ENCODE results near the gene XG.
"Not testable (repeated sequence)": the region's sequence is repeated elsewhere in the genome, so short reads cannot be mapped to it uniquely, and the experiment has no call there.

Gene XG

DNA sequence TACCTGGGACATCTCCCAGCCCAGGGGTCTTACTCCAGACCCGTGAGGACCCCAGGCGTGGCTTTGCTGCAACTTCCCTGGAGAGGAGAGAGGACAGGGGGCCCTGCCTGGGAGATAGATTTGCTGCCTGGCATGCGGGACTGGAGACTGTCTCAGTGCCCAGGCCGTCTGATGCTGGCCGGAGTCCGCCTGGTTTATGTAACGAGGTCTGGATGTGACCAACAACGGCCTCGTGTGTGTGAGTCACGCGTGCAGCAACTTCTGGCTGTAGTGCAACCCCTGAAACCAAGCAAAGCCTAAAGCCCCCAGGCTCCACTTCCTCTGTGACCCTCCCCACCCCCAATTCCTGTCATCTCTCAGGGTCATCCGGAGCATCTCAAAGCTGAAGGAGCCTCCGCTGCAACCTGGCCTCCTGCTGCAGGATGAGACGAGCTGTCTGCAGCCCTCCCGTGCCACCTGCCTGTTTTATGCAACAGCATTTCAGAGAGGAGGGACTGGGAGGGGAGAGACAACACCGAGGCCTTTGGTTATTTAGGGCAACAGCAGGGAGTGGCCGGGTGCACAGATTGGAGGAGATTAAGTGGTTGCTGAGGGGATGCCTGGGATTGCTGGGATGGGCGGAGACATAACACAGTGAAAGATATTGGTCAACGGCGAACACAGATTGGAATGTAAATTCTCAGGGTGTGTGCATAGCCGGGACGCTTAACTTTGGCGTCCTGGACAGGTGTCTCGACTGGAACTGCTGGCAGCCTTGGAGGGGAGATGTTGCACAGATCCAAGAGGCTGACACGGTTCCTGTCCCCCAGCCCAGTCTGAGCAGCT, 16.0 kb downstream of the XG start:
- H4K91ac ChIP-seq (ENCODE audit: low read depth, low read length, poor library complexity) = no peak overlapping the region
- no peak overlapping the region for H2BK15ac ChIP-seq (ENCODE audit: low read length)
- H3K27me3 ChIP-seq (ENCODE audit: control insufficient read depth in 3 of 3, insufficient read depth in 3 of 3, low read depth in 1 of 3, low read length in 3 of 3) = no peaks in the 10 kb centered on the region
- no peak overlapping the region for H4K8ac ChIP-seq (ENCODE audit: low read depth, low read length)
- H3K27ac ChIP-seq (replicated peaks; ENCODE audit: low read length) = no peak overlapping the region
- peaks cover 1% of the 10 kb centered on the region for H3K79me1 ChIP-seq (ENCODE audit: low read depth, low read length)
- no peak for DNase-seq (ENCODE audit: low spot score)
- no peak overlapping the region for H3K4ac ChIP-seq (ENCODE audit: low read length)
- H3K4me2 ChIP-seq (ENCODE audit: insufficient read depth, low read length, poor library complexity, severe bottlenecking) = no peak overlapping the region
- peak overlapping the region; percentile 0 for H3K18ac ChIP-seq (ENCODE audit: low read length)
- no peak overlapping the region for H2BK5ac ChIP-seq (ENCODE audit: low read length)
- no peak overlapping the region for H3K9ac ChIP-seq (ENCODE audit: low read depth, low read length, poor library complexity)
- no peak overlapping the region for H3K4me3 ChIP-seq (ENCODE audit: low read length in 2 of 2)
- no peak overlapping the region for H2AK5ac ChIP-seq (ENCODE audit: low read depth, low read length)
- H3K36me3 ChIP-seq (replicated peaks in 1 of 2; ENCODE audit: control insufficient read depth in 2 of 2, insufficient read depth in 2 of 2, low read length in 2 of 2) = no peaks in the 10 kb centered on the region
- no peaks in the 10 kb centered on the region for H3K9me3 ChIP-seq (replicated peaks in 1 of 2; ENCODE audit: control insufficient read depth in 2 of 2, insufficient read depth in 1 of 2, low read depth in 1 of 2, low read length in 2 of 2)
- H2AFZ ChIP-seq (ENCODE audit: low read length) = peak overlapping the region; percentile 46
- WGBS, 2 donors (ENCODE audit: extremely low coverage in 2 of 2, insufficient read length in 2 of 2, insufficient replicate concordance in 1 of 2) = no CpG with 5 or more reads among the region's 25 CpGs
- H3K14ac ChIP-seq (ENCODE audit: low read length) = no peak overlapping the region
- H3K4me1 ChIP-seq (ENCODE audit: control insufficient read depth in 2 of 2, insufficient read depth in 1 of 2, low read depth in 1 of 2, low read length in 2 of 2) = peaks cover 0 to 8% of the 10 kb centered on the region in 2 donors
- H2BK120ac ChIP-seq (ENCODE audit: low read depth, low read length) = no peak overlapping the region
- no peak overlapping the region for H3K23ac ChIP-seq (ENCODE audit: low read depth, low read length, poor library complexity)
- H2BK12ac ChIP-seq (ENCODE audit: low read length) = no peak overlapping the region

DNA sequence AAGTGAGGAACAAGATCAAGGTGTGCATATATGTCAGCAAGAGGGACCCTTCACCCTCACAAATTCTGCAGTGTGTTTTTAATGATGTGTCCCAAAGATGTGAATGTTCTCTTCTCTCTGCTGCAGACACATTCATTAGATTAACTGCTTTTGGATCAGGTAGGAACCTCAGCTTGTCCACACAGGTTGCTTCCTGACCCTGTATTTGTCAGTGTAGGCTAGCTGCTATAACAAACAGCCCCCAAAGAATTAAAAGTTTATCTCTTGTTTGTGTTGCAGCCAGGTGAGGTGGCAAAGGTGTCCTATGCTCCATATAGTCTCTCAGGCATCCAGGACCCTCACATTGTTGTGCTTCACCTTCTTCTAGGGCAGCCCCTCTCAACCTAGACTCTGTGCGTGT, 17.8 kb downstream of the XG start:
- H3K18ac ChIP-seq (ENCODE audit: low read length) = no peak overlapping the region
- no peak overlapping the region for H3K23ac ChIP-seq (ENCODE audit: low read depth, low read length, poor library complexity)
- no peak overlapping the region for H2BK15ac ChIP-seq (ENCODE audit: low read length)
- H3K79me1 ChIP-seq (ENCODE audit: low read depth, low read length) = no peaks in the 10 kb centered on the region
- no peak overlapping the region for H4K8ac ChIP-seq (ENCODE audit: low read depth, low read length)
- no peak overlapping the region for H2BK120ac ChIP-seq (ENCODE audit: low read depth, low read length)
- no peak overlapping the region for H4K91ac ChIP-seq (ENCODE audit: low read depth, low read length, poor library complexity)
- no peak overlapping the region for H3K4me3 ChIP-seq (ENCODE audit: low read length in 2 of 2)
- no peak overlapping the region for H2AK5ac ChIP-seq (ENCODE audit: low read depth, low read length)
- H3K4me2 ChIP-seq (ENCODE audit: insufficient read depth, low read length, poor library complexity, severe bottlenecking) = no peak overlapping the region
- no peak overlapping the region for H2AFZ ChIP-seq (ENCODE audit: low read length)
- peaks cover 0 to 8% of the 10 kb centered on the region in 2 donors for H3K4me1 ChIP-seq (ENCODE audit: control insufficient read depth in 2 of 2, insufficient read depth in 1 of 2, low read depth in 1 of 2, low read length in 2 of 2)
- no peak overlapping the region for H3K4ac ChIP-seq (ENCODE audit: low read length)
- H3K27ac ChIP-seq (replicated peaks; ENCODE audit: low read length) = no peak overlapping the region
- no peaks in the 10 kb centered on the region for H3K27me3 ChIP-seq (ENCODE audit: control insufficient read depth in 3 of 3, insufficient read depth in 3 of 3, low read depth in 1 of 3, low read length in 3 of 3)
- no peaks in the 10 kb centered on the region for H3K36me3 ChIP-seq (replicated peaks in 1 of 2; ENCODE audit: control insufficient read depth in 2 of 2, insufficient read depth in 2 of 2, low read length in 2 of 2)
- no peak overlapping the region for H3K14ac ChIP-seq (ENCODE audit: low read length)
- no peak overlapping the region for H2BK12ac ChIP-seq (ENCODE audit: low read length)
- H2BK5ac ChIP-seq (ENCODE audit: low read length) = no peak overlapping the region
- no CpG with 5 or more reads among the region's 1 CpG for WGBS, 2 donors (ENCODE audit: extremely low coverage in 2 of 2, insufficient read length in 2 of 2, insufficient replicate concordance in 1 of 2)
- DNase-seq (ENCODE audit: low spot score) = no peak
- H3K9ac ChIP-seq (ENCODE audit: low read depth, low read length, poor library complexity) = no peak overlapping the region
- no peaks in the 10 kb centered on the region for H3K9me3 ChIP-seq (replicated peaks in 1 of 2; ENCODE audit: control insufficient read depth in 2 of 2, insufficient read depth in 1 of 2, low read depth in 1 of 2, low read length in 2 of 2)

- H3K9ac ChIP-seq (ENCODE audit: low read depth, low read length, poor library complexity); H2BK12ac ChIP-seq (ENCODE audit: low read length); H3K23ac ChIP-seq (ENCODE audit: low read depth, low read length, poor library complexity); H2BK5ac ChIP-seq (ENCODE audit: low read length); H3K27ac ChIP-seq (replicated peaks; ENCODE audit: low read length); H3K9me3 ChIP-seq (replicated peaks in 1 of 2; ENCODE audit: control insufficient read depth in 2 of 2, insufficient read depth in 1 of 2, low read depth in 1 of 2, low read length in 2 of 2); H3K14ac ChIP-seq (ENCODE audit: low read length); H3K4me3 ChIP-seq (ENCODE audit: low read length in 2 of 2); H2BK120ac ChIP-seq (ENCODE audit: low read depth, low read length); H4K91ac ChIP-seq (ENCODE audit: low read depth, low read length, poor library complexity); H3K4me1 ChIP-seq (ENCODE audit: control insufficient read depth in 2 of 2, insufficient read depth in 1 of 2, low read depth in 1 of 2, low read length in 2 of 2); H4K8ac ChIP-seq (ENCODE audit: low read depth, low read length); H2BK15ac ChIP-seq (ENCODE audit: low read length); H3K27me3 ChIP-seq (ENCODE audit: control insufficient read depth in 3 of 3, insufficient read depth in 3 of 3, low read depth in 1 of 3, low read length in 3 of 3); DNase-seq (ENCODE audit: low spot score); H3K18ac ChIP-seq (ENCODE audit: low read length); H2AFZ ChIP-seq (ENCODE audit: low read length); H3K79me1 ChIP-seq (ENCODE audit: low read depth, low read length); H2AK5ac ChIP-seq (ENCODE audit: low read depth, low read length); H3K4me2 ChIP-seq (ENCODE audit: insufficient read depth, low read length, poor library complexity, severe bottlenecking); H3K4ac ChIP-seq (ENCODE audit: low read length); H3K36me3 ChIP-seq (replicated peaks in 1 of 2; ENCODE audit: control insufficient read depth in 2 of 2, insufficient read depth in 2 of 2, low read length in 2 of 2): not testable (repeated sequence)
- 94% methylated on average over 1 of the region's 10 CpGs; no CpG with 5 or more reads in 1 of the 2 donors for WGBS, 2 donors (ENCODE audit: extremely low coverage in 2 of 2, insufficient read length in 2 of 2, insufficient replicate concordance in 1 of 2)
Observed at GRCh38 chrX:2773166-2774055, 21.6 kb downstream of the XG start.

GRCh38 chrX:2774057-2774456, 22.2 kb downstream of the XG start:
- Histone ChIP-seq H3K9ac (ENCODE audit: low read depth, low read length, poor library complexity) (no peak overlapping the region), H3K36me3 (replicated peaks in 1 of 2; ENCODE audit: control insufficient read depth in 2 of 2, insufficient read depth in 2 of 2, low read length in 2 of 2) (no peaks in the 10 kb centered on the region), H3K9me3 (replicated peaks in 1 of 2; ENCODE audit: control insufficient read depth in 2 of 2, insufficient read depth in 1 of 2, low read depth in 1 of 2, low read length in 2 of 2) (peaks cover 0 to 2% of the 10 kb centered on the region in 2 donors), H2BK15ac (ENCODE audit: low read length) (no peak overlapping the region), H3K23ac (ENCODE audit: low read depth, low read length, poor library complexity) (no peak overlapping the region), H2BK12ac (ENCODE audit: low read length) (no peak overlapping the region), H3K4me2 (ENCODE audit: insufficient read depth, low read length, poor library complexity, severe bottlenecking) (no peak overlapping the region), H3K4me3 (ENCODE audit: low read length in 2 of 2) (no peak overlapping the region), H3K27me3 (ENCODE audit: control insufficient read depth in 3 of 3, insufficient read depth in 3 of 3, low read depth in 1 of 3, low read length in 3 of 3) (no peaks in the 10 kb centered on the region), H3K4ac (ENCODE audit: low read length) (no peak overlapping the region), H2BK120ac (ENCODE audit: low read depth, low read length) (no peak overlapping the region), H2AFZ (ENCODE audit: low read length) (no peak overlapping the region), H3K27ac (replicated peaks; ENCODE audit: low read length) (no peak overlapping the region), H4K8ac (ENCODE audit: low read depth, low read length) (no peak overlapping the region), H3K79me1 (ENCODE audit: low read depth, low read length) (no peaks in the 10 kb centered on the region), H2AK5ac (ENCODE audit: low read depth, low read length) (no peak overlapping the region), H4K91ac (ENCODE audit: low read depth, low read length, poor library complexity) (no peak overlapping the region), H2BK5ac (ENCODE audit: low read length) (no peak overlapping the region), H3K18ac (ENCODE audit: low read length) (no peak overlapping the region), H3K14ac (ENCODE audit: low read length) (no peak overlapping the region), H3K4me1 (ENCODE audit: control insufficient read depth in 2 of 2, insufficient read depth in 1 of 2, low read depth in 1 of 2, low read length in 2 of 2) (no peaks in the 10 kb centered on the region)
- no CpG with 5 or more reads among the region's 5 CpGs for WGBS, 2 donors (ENCODE audit: extremely low coverage in 2 of 2, insufficient read length in 2 of 2, insufficient replicate concordance in 1 of 2)
- DNase-seq (ENCODE audit: low spot score) = no peak
